Central memory CD4-positive, alpha-beta T cell (primary cell): Measurements from ENCODE around the gene PRPF40A.

Experiments used
- DNase-seq: peaks from one replicate; pipeline ENCODE4 v3.0.0; 2022

Gene PRPF40A

GRCh38 chr2:152716805-152717227 lies 445 bp downstream of the PRPF40A start:
- DNase-seq, result no peak

GRCh38 chr2:152715854-152716428 lies 1.3 kb downstream of the PRPF40A start:
- DNase-seq, result peak; percentile 5

- DNase-seq, result no peak
Measured at GRCh38 chr2:152715112-152715511, 2.1 kb downstream of the PRPF40A start.

- DNase-seq, result no peak
Measured at GRCh38 chr2:152710713-152711112, 6.5 kb downstream of the PRPF40A start.

DNA sequence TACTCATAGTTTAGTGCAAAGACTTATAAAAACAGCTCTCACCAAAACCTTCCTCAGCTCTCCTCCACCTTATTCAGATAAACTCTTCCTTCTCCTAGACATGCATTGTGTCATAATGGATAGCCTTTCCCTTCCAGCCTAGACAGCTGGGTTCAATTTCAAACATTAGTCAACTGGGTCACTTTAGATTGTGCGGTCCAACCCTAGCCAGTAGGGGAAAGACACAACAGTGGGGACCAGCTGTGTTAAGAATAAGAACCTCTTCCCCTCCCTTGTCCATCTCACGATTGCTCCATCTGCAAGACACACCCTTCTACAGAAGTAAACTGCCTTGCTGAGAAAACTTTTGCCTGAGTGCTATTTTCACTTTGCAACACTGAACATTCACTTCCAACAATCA lies 8.5 kb downstream of the PRPF40A start:
- DNase-seq, result no peak

DNA sequence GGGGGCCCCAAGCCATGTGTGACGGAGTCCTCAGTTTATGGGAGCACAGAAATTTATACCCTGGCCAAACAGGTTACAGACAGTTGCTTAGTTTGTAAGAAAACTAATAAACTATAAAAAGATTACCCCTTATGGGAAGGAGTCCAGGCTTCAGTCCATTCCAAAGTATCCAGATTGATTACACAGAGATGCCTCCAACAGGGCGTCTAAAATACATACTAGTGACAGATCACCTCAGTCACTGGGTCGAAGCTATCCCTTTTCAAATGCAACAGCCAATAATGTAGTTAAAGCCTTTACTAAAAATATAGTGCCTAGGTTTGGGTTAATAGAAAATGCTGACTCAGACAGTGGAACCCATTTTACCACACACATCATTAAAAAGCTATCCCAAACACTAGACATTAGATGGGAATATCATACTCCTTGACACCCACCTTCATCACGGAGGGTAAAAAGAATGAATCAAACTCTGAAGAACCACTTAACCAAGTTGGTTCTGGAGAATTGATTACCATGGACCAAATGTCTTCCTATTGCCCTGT lies 10.7 kb downstream of the PRPF40A start:
- no peak for DNase-seq

- no peak for DNase-seq
Measured at GRCh38 chr2:152701198-152701597, 16.1 kb downstream of the PRPF40A start.

DNA sequence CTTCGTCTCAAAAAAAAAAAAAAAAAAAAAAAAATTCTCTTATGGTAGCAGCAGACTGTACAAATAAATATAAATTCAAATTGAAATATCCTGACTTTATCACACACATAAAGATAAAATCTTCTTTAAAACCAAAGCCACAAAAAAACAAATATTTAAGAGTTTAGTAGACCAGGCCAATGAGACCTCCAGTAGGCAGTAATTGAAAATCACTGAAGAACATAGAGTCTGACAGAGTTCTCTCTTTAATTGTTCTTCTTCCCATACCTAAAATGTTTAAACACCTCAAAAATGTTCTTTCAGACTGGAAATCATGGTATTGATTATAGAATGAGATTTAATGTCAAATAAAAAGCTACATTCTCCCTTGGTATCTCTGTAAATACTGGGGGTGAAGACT lies 20.8 kb downstream of the PRPF40A start:
- no peak for DNase-seq

DNA sequence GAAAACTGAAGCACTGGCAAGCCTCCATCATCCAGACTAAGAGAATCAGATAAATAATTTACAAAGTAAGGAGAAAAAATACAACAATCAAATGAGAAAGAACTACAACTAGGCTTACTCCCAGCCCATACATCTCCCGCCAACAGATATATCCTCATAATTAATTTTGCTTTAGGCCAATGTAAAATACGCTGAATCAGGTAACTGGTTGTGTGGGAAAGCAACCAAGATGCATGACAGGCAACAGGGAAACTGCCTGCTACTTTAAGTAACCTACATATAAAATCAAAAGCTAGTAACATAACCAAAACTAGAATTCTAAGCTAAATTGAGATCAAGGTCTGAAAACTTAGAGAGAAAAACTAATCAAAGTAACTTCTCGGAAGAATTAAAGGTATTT lies 21.5 kb downstream of the PRPF40A start:
- DNase-seq, result no peak

GRCh38 chr2:152694161-152694661 lies 23.1 kb downstream of the PRPF40A start:
- peak; percentile 8 for DNase-seq

GRCh38 chr2:152693033-152693432 lies 24.2 kb downstream of the PRPF40A start:
- DNase-seq, result no peak

DNA sequence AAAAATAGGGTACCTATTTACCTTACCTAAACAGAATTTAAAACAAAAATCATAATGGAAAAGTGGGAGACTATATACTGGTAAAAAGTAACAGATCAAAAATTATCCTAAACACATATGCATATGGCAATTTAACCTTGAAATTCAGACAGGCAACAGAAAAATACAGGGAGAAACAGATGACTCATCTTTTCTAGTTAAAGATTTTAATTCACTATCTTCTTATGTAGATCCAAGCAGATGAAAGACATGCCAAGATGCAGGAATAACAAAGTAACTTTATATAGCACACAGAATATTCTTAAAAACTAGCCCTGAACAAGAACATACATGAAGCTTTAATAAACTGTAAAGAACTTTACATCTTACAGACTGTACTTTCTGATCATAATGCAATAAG lies 30.9 kb downstream of the PRPF40A start:
- DNase-seq, result no peak

DNA sequence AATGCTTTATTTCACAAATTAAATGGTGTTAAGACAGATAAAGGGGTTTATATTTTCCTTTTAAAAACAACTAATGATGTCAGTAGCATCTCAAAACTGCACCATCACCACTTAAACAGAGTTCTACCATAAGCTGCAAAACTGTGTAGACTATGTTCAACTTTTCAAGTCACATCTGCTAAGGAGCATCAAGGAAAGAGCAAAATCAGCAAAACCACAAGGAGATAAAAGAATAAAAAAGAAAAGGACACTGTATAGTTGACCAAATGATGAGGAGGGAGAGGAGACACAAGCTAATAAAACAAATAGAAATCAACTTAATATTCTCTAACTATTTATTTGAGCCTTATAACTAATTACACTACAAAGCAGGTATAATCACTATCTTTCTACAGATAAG lies 33.9 kb downstream of the PRPF40A start:
- DNase-seq, result no peak

DNA sequence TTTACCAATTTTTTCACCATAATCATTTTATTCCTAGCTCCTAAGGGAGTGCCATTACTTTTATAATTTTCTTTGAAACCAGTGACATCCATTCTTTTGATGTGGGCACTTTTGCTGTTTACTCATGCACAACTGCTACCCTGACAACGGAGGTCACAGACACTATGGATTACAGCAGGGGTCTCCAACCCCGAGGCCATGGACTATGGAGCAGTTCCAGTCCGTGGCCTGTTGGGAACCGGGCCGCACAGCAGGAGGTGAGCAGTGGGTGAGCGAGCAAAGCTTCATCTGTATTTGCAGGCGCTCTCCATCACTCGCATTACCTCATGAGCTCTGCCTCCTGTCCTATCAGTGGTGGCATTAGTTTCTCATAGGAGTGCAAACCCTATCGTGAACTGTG lies 34.6 kb downstream of the PRPF40A start:
- no peak for DNase-seq

- DNase-seq, result no peak
Measured at GRCh38 chr2:152678808-152679207, 38.5 kb downstream of the PRPF40A start.

DNA sequence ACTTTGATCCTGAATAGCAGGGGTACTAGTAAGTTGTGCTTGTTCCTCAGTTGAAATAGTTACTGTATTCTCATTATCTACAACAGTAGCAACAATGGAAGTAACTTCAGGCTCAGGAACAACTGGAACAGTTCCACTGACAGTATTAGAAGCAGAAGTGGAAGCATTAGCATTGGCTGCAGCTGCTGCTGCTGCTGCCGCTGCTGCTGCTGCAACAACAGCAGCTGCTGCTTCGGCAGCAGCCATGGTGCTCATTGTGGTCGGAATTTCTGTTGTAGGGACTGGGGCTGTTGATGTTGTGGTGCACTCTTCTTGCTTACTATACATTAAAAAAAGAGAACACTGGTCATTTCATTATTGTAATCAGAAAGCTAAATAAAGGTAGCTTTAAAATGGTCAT lies 40.8 kb downstream of the PRPF40A start:
- no peak for DNase-seq

GRCh38 chr2:152674334-152674733 lies 42.9 kb downstream of the PRPF40A start:
- no peak for DNase-seq

DNA sequence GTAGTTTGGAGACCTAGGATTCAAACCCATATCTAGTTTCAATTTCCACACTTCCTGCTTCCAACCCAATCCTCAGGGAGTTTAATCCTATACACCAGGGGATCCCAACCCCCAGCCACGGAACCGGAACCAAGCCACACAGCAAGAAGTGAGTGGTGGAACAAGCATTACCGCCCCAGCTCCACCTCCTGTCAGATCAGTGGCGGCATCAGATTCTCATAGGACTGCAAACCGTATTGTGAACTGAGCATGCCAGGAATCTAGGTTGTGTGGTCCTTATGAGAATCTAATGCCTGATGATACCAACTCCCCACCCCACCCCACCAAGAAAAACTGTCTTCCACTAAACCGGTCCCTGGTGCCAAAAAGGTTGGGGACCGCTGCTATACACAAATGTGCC lies 52.5 kb downstream of the PRPF40A start:
- DNase-seq, result no peak

- DNase-seq, result no peak
Measured at GRCh38 chr2:152661076-152661475, 56.2 kb downstream of the PRPF40A start.

- DNase-seq, result no peak
Measured at GRCh38 chr2:152658221-152658620, 59.0 kb downstream of the PRPF40A start.

DNA sequence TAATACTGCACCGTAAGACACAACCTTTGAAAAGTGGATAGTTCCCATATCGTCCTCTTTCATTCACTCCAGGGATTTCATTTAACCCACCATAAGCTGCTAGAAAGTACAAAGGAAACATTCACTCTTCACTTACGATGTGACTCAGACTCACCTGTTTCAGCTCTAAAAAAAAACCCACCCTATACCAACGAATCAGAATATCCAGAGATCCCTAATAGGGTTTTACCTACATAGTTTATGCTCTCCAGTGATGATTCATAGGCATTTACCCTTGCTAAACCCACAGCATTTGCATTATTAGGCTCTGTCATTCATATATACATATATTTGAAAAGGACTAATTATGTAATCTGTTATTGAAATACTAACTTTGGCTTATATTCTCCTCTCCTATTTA lies 60.2 kb downstream of the PRPF40A start:
- DNase-seq, result no peak

- DNase-seq, result no peak
Measured at GRCh38 chr2:152655880-152656279, 61.4 kb downstream of the PRPF40A start.

- DNase-seq, result no peak
Measured at GRCh38 chr2:152651834-152652233, 65.4 kb downstream of the PRPF40A start.

DNA sequence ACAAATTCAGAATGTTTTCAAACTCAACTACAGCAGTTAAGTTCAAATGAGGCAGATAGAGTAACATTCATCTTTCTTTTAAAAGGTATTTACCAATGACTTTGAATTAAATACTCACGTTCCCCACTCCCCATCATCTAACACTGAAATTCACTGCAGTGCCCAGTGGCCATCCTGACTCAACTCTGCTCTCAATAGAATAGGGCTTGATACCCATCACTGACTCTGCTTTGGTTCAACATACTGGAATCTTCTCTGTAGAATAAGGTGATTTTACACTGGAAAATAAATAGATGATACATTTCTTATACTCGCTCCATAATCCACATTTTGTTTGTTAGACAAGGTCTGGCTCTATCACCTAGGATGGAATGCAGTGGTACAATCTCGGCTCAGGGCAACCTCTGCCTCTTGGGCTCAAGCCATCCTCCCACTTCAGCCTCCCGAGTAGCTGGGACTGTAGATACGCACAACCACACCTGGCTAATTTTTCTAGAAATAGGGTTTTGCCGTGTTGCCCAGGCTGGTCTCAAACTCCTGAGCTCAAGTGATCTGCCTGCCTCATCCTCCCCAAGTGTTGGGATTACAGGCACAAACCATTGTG lies 66.4 kb downstream of the PRPF40A start:
- DNase-seq, result no peak

- DNase-seq, result no peak
Measured at GRCh38 chr2:152649997-152650396, 67.3 kb downstream of the PRPF40A start.
